Neural cell (in vitro differentiated cells): ENCODE results near the gene OSBPL7. TPM values are rescaled to one million over a fixed set of nuclear protein-coding genes. Genes with fewer than 3 reads are reported as not detected.

ENCODE experiments used
- H2AFZ ChIP-seq: fragments of 200-600, 300-800 bp; sonication (generic), shearing (Covaris generic); 2 replicates; pipeline ENCODE4 v1.6.0; 2014; ENCODE audit warnings: low read depth, mild to moderate bottlenecking, antibody characterized with exemption, low read length, moderate library complexity
- H3F3A ChIP-seq: fragments of 200-600 bp; shearing (Covaris generic); 2 replicates; pipeline ENCODE4 v1.6.1; 2016; ENCODE audit warnings: mild to moderate bottlenecking, moderate library complexity, mixed read lengths, antibody characterized with exemption, low read length; ENCODE audit not compliant: insufficient read depth, poor library complexity, severe bottlenecking
- H3K27ac ChIP-seq: fragments of 200-600, 300-800 bp; sonication (generic), shearing (Covaris generic); 2 replicates; pipeline ENCODE4 v1.5.1; 2014; ENCODE audit warnings: mild to moderate bottlenecking, low read length, moderate library complexity
- H3K27me3 ChIP-seq: fragments of 300-800, 200-600 bp; sonication (generic), shearing (Covaris generic); 2 replicates; pipeline ENCODE4 v1.6.0; 2014; ENCODE audit warnings: mild to moderate bottlenecking, low read depth, low read length, moderate library complexity; ENCODE audit not compliant: insufficient read depth
- H3K36me3 ChIP-seq: fragments of 300-800, 200-600 bp; sonication (generic), shearing (Covaris generic); 2 replicates; pipeline ENCODE4 v1.5.1; 2014; ENCODE audit warnings: mild to moderate bottlenecking, antibody characterized with exemption, low read length, moderate library complexity; ENCODE audit not compliant: insufficient read depth
- H3K4me2 ChIP-seq: fragments of 300-800, 200-600 bp; sonication (generic), shearing (Covaris generic); 2 replicates; pipeline ENCODE4 v1.6.0; 2014; ENCODE audit warnings: mild to moderate bottlenecking, low read length
- H3K4me3 ChIP-seq: fragments of 300-800, 200-600 bp; sonication (generic), shearing (Covaris generic); 2 replicates; pipeline ENCODE4 v1.5.1; 2014; ENCODE audit warnings: mild to moderate bottlenecking, low read length, moderate library complexity
- H3K79me2 ChIP-seq: fragments of 200-600 bp; shearing (Covaris generic); replicated peaks from 2 replicates; pipeline ENCODE4 v1.6.0; 2014; ENCODE audit warnings: mild to moderate bottlenecking, low read length, moderate library complexity; ENCODE audit not compliant: insufficient read depth
- H3K9ac ChIP-seq: fragments of 300-800, 200-600 bp; sonication (generic), shearing (Covaris generic); 2 replicates; pipeline ENCODE4 v1.6.1; 2016; ENCODE audit warnings: mild to moderate bottlenecking, low read length, mixed read lengths
- H3K9me2 ChIP-seq: fragments of 200-600 bp; shearing (Covaris generic); 2 replicates; pipeline ENCODE4 v1.6.1; 2016; ENCODE audit warnings: mild to moderate bottlenecking, low read length, mixed read lengths; ENCODE audit not compliant: insufficient read depth
- H3K9me3 ChIP-seq: fragments of 200-600, 300-800 bp; sonication (generic), shearing (Covaris generic); 2 replicates; pipeline ENCODE4 v1.6.1; 2016; ENCODE audit warnings: mild to moderate bottlenecking, mixed run types, low read length, moderate library complexity, mixed read lengths
- H4K20me1 ChIP-seq: fragments of 200-600 bp; shearing (Covaris generic); 2 replicates; pipeline ENCODE4 v1.6.1; 2016; ENCODE audit warnings: mild to moderate bottlenecking, mixed run types; ENCODE audit not compliant: insufficient read depth
- CTCF ChIP-seq: fragments of 450-650 bp; IDR thresholded peaks from 2 replicates; pipeline ENCODE4 v1.5.1; 2014; ENCODE audit warnings: antibody characterized with exemption, mild to moderate bottlenecking, moderate library complexity; ENCODE audit not compliant: poor library complexity, severe bottlenecking
- EP300 ChIP-seq: fragments of 450-650 bp; conservative IDR thresholded peaks from 2 replicates; pipeline ENCODE4 v1.6.1; 2014; ENCODE audit warnings: antibody characterized with exemption, mild to moderate bottlenecking, moderate library complexity; ENCODE audit not compliant: poor library complexity, severe bottlenecking
- EZH2 ChIP-seq: fragments of 200-600, 300-800 bp; shearing (Covaris generic), sonication (generic); IDR thresholded peaks from 2 replicates; pipeline ENCODE4 v1.6.1; 2014; ENCODE audit warnings: antibody characterized with exemption, low read length, borderline replicate concordance, mild to moderate bottlenecking; ENCODE audit not compliant: insufficient read depth, poor library complexity, severe bottlenecking
- MXI1 ChIP-seq: fragments of 450-650 bp; conservative IDR thresholded peaks from 2 replicates; pipeline ENCODE4 v1.6.1; 2014; ENCODE audit warnings: antibody characterized with exemption, mild to moderate bottlenecking; ENCODE audit not compliant: poor library complexity, severe bottlenecking
- POLR2AphosphoS5 ChIP-seq: IDR thresholded peaks from 2 replicates; pipeline ENCODE4 v1.6.1; 2012
- RAD21 ChIP-seq: fragments of 450-650 bp; conservative IDR thresholded peaks from 2 replicates; pipeline ENCODE4 v1.6.1; 2014; ENCODE audit warnings: antibody characterized with exemption, mild to moderate bottlenecking, moderate library complexity
- REST ChIP-seq: IDR thresholded peaks from 2 replicates; pipeline ENCODE4 v1.6.1; 2012; ENCODE audit warnings: borderline replicate concordance
- SMC3 ChIP-seq: fragments of 450-650 bp; conservative IDR thresholded peaks from 2 replicates; pipeline ENCODE4 v1.6.1; 2014; ENCODE audit warnings: antibody characterized with exemption, mild to moderate bottlenecking, moderate library complexity; ENCODE audit not compliant: poor library complexity
- TAF1 ChIP-seq: IDR thresholded peaks from 2 replicates; pipeline ENCODE4 v1.6.1; 2012; ENCODE audit warnings: low read depth
- polyA plus RNA-seq: library from polyadenylated mRNA; depleted of rRNA; stranded (reverse); fragments of >200 nt; gene quantifications from 2 replicates; pipeline ENCODE4 v1.2.3, GENCODE V29; 2014

Gene OSBPL7
- polyA plus RNA-seq, 1 donor from 2014 or later, result 10.0 TPM

GRCh38 chr17:47844227-47844626 lies 22.6 kb upstream of the OSBPL7 start:
- H3K9ac ChIP-seq, result no peak overlapping the region
- peaks cover 49% of the 10 kb centered on the region for H3K27me3 ChIP-seq
- no peak overlapping the region for H2AFZ ChIP-seq
- H4K20me1 ChIP-seq, result no peaks in the 10 kb centered on the region
- H3K9me3 ChIP-seq, result no peaks in the 10 kb centered on the region
- no peaks in the 10 kb centered on the region for H3F3A ChIP-seq
- no peak overlapping the region for H3K4me2 ChIP-seq
- H3K4me3 ChIP-seq, result no peak overlapping the region
- TF ChIP-seq SMC3 (no peak), REST (no peak), EP300 (no peak), CTCF (no peak), EZH2 (no peak), RAD21 (no peak), MXI1 (no peak), POLR2AphosphoS5 (no peak), TAF1 (no peak)
- H3K79me2 ChIP-seq, result no peaks in the 10 kb centered on the region
- H3K9me2 ChIP-seq, result no peaks in the 10 kb centered on the region
- H3K27ac ChIP-seq, result no peak overlapping the region
- H3K36me3 ChIP-seq, result no peaks in the 10 kb centered on the region

- no peak overlapping the region for H2AFZ ChIP-seq
- H3K4me3 ChIP-seq, result no peak overlapping the region
- no peaks in the 10 kb centered on the region for H3K36me3 ChIP-seq
- H3K4me2 ChIP-seq, result no peak overlapping the region
- TF ChIP-seq TAF1, result no peak
- no peak overlapping the region for H3K9ac ChIP-seq
- H3K79me2 ChIP-seq, result no peaks in the 10 kb centered on the region
- no peak overlapping the region for H3K27ac ChIP-seq
- H3K9me2 ChIP-seq, result no peaks in the 10 kb centered on the region
- no peaks in the 10 kb centered on the region for H4K20me1 ChIP-seq
- H3K9me3 ChIP-seq, result no peaks in the 10 kb centered on the region
- H3K27me3 ChIP-seq, result peaks cover 41% of the 10 kb centered on the region
- H3F3A ChIP-seq, result no peaks in the 10 kb centered on the region
Observed at GRCh38 chr17:47843391-47843730, 21.8 kb upstream of the OSBPL7 start.
